ENCODE measurements around the gene PCLO.

- TF ChIP-seq CTCF (optimal IDR thresholded peaks at IDR 0.05 in 1 of 3, IDR thresholded peaks at IDR 0.05 in 1 of 3, conservative IDR thresholded peaks at IDR 0.05 in 1 of 3; ENCODE audit: extremely low read depth in 1 of 3, insufficient read depth in 2 of 3, low read length in 3 of 3) (no peak), EZH2 (IDR thresholded peaks at IDR 0.05; ENCODE audit: low read length) (no peak)
These were observed 182.4 kb downstream of the PCLO start for GRCh38 chr7:82980130-82980788.

Data from keratinocyte (primary cell).